ENCODE measurements around the gene DUSP8.

The DUSP8 gene

GRCh38 chr11:1549338-1550330 lies 22.4 kb downstream of the DUSP8 start:
- H3K27ac ChIP-seq, result peak overlapping the region; percentile 61
- TF ChIP-seq CTCF (IDR thresholded peaks at IDR 0.05), result no peak
- no peak for TF ChIP-seq ZFX (IDR thresholded peaks at IDR 0.05; ENCODE audit: borderline replicate concordance)

GRCh38 chr11:1548221-1549070 lies 23.6 kb downstream of the DUSP8 start:
- no peak for TF ChIP-seq ZFX (IDR thresholded peaks at IDR 0.05; ENCODE audit: borderline replicate concordance)

GRCh38 chr11:1547467-1548098 lies 24.5 kb downstream of the DUSP8 start:
- H3K27ac ChIP-seq, result peak overlapping the region; percentile 61
- TF ChIP-seq ZFX (IDR thresholded peaks at IDR 0.05; ENCODE audit: borderline replicate concordance) (no peak), CTCF (IDR thresholded peaks at IDR 0.05) (no peak)

More at GRCh38 chr11:1548221-1549070, 23.6 kb downstream of the DUSP8 start:
- peak overlapping the region; percentile 61 for H3K27ac ChIP-seq

- peak overlapping the region; percentile 61 for H3K27ac ChIP-seq
- TF ChIP-seq CTCF (IDR thresholded peaks at IDR 0.05) (peak; percentile 90), ZFX (IDR thresholded peaks at IDR 0.05; ENCODE audit: borderline replicate concordance) (no peak)
These were observed 25.3 kb downstream of the DUSP8 start for GRCh38 chr11:1546536-1547466.

GRCh38 chr11:1546077-1546535 lies 26.0 kb downstream of the DUSP8 start:
- H3K27ac ChIP-seq, result no peak overlapping the region
- no peak for TF ChIP-seq CTCF (IDR thresholded peaks at IDR 0.05)
- no peak for TF ChIP-seq ZFX (IDR thresholded peaks at IDR 0.05; ENCODE audit: borderline replicate concordance)

GRCh38 chr11:1545432-1545831 lies 26.6 kb downstream of the DUSP8 start:
- no peak overlapping the region for H3K27ac ChIP-seq
- TF ChIP-seq CTCF (IDR thresholded peaks at IDR 0.05) (no peak), ZFX (IDR thresholded peaks at IDR 0.05; ENCODE audit: borderline replicate concordance) (no peak)

Measured in 22Rv1 (cell line).